T-helper 2 cell (primary cell): ENCODE results near the gene EGFL7.

Experiments
- DNase-seq, 5 experiments: peaks; one replicate each; pipeline versions ENCODE4 v3.0.0 to v3.0.0-alpha.2; 2012 to 2022
- total RNA-seq, 2 donors: gene quantifications; one replicate each; lab custom pipeline; 2026; lab: John Stamatoyannopoulos, UW

Gene EGFL7
- 0 to 0.07 reads per million in 2 donors for total RNA-seq

- no peak for DNase-seq
Observed at GRCh38 chr9:136662656-136663581, at the start of gene EGFL7. Gene EGFL7, plus strand, starts transcription at chr9:136662916. Its CDS starts 5,367 bp downstream, at chr9:136668283.

- no peak for DNase-seq
Observed at GRCh38 chr9:136613824-136614371, 48.8 kb upstream of the EGFL7 start.

- no peak for DNase-seq
Observed at GRCh38 chr9:136614372-136614922, 48.3 kb upstream of the EGFL7 start.

- DNase-seq = no peak
Observed at GRCh38 chr9:136614967-136615623, 47.6 kb upstream of the EGFL7 start.

GRCh38 chr9:136615631-136616306 lies 46.9 kb upstream of the EGFL7 start:
- no peak for DNase-seq

GRCh38 chr9:136616307-136616635 lies 46.4 kb upstream of the EGFL7 start:
- no peak for DNase-seq

GRCh38 chr9:136616948-136617695 lies 45.6 kb upstream of the EGFL7 start:
- DNase-seq = no peak

- DNase-seq = no peak
Observed at GRCh38 chr9:136617746-136618579, 44.8 kb upstream of the EGFL7 start.

GRCh38 chr9:136618580-136619547 lies 43.9 kb upstream of the EGFL7 start:
- no peak for DNase-seq

- no peak for DNase-seq
Observed at GRCh38 chr9:136619742-136620440, 42.8 kb upstream of the EGFL7 start.

- no peak for DNase-seq
Observed at GRCh38 chr9:136620441-136621018, 42.2 kb upstream of the EGFL7 start.

- no peak for DNase-seq
Observed at GRCh38 chr9:136621019-136621733, 41.5 kb upstream of the EGFL7 start.

GRCh38 chr9:136621734-136622093 lies 41.0 kb upstream of the EGFL7 start:
- no peak for DNase-seq

- no peak for DNase-seq
Observed at GRCh38 chr9:136622538-136622948, 40.2 kb upstream of the EGFL7 start.

GRCh38 chr9:136623016-136623841 lies 39.5 kb upstream of the EGFL7 start:
- DNase-seq = no peak

- no peak for DNase-seq
Observed at GRCh38 chr9:136623842-136624183, 38.9 kb upstream of the EGFL7 start.

GRCh38 chr9:136624184-136624951 lies 38.3 kb upstream of the EGFL7 start:
- no peak for DNase-seq
